GM23338 (cell line): Measurements from ENCODE around the gene REG1B. TPM values are rescaled to one million over a fixed set of nuclear protein-coding genes. Genes with fewer than 3 reads are reported as not detected.
"Not testable (repeated sequence)": the region's sequence is repeated elsewhere in the genome, so short reads cannot be mapped to it uniquely, and the experiment has no call there.

Experiments used
- ATAC-seq: fragments of 200-7000 bp; cut with Tn5 transposase; 3 replicates; pipeline ENCODE4 v1.9.1; 2020
- DNase-seq: peaks from one replicate; pipeline ENCODE4 v3.0.0-alpha.2; 2015; ENCODE audit warnings: low spot score
- H2AFZ ChIP-seq: fragments of 200-600 bp; sonication (generic); 2 replicates; pipeline ENCODE4 v1.8.0; 2016; ENCODE audit warnings: antibody characterized with exemption, mild to moderate bottlenecking, moderate library complexity
- H3F3A ChIP-seq: fragments of 200-600 bp; sonication (generic); replicated peaks from 2 replicates; pipeline ENCODE4 v1.8.0; 2017; ENCODE audit warnings: antibody characterized with exemption, mixed run types, low read depth
- H3K27ac ChIP-seq: fragments of 200-600 bp; sonication (generic); 2 replicates; pipeline ENCODE4 v1.6.1; 2016; ENCODE audit warnings: low read depth
- H3K27me3 ChIP-seq: fragments of 200-600 bp; sonication (generic); 2 replicates; pipeline ENCODE4 v1.8.0; 2016; ENCODE audit warnings: mild to moderate bottlenecking, mixed run types, moderate library complexity; ENCODE audit not compliant: insufficient read depth
- H3K36me3 ChIP-seq: fragments of 200-600 bp; sonication (generic); 2 replicates; pipeline ENCODE4 v1.8.0; 2016; ENCODE audit warnings: mild to moderate bottlenecking; ENCODE audit not compliant: insufficient read depth
- H3K4me1 ChIP-seq: fragments of 200-600 bp; sonication (generic); 2 replicates; pipeline ENCODE4 v1.8.0; 2016; ENCODE audit warnings: mild to moderate bottlenecking, moderate library complexity; ENCODE audit not compliant: insufficient read depth
- H3K4me2 ChIP-seq: fragments of 200-600 bp; sonication (generic); 2 replicates; pipeline ENCODE4 v1.7.1; 2017; ENCODE audit warnings: mixed run types
- H3K4me3 ChIP-seq: fragments of 200-600 bp; sonication (generic); 2 replicates; pipeline ENCODE4 v1.6.1; 2016; ENCODE audit warnings: mixed run types
- H3K79me2 ChIP-seq: fragments of 200-600 bp; sonication (generic); replicated peaks from 2 replicates; pipeline ENCODE4 v1.8.0; 2017; ENCODE audit warnings: mild to moderate bottlenecking; ENCODE audit not compliant: insufficient read depth
- H3K9me2 ChIP-seq: fragments of 200-600 bp; sonication (generic); 2 replicates; pipeline ENCODE4 v1.8.0; 2017; ENCODE audit not compliant: insufficient read depth
- H4K20me1 ChIP-seq: fragments of 200-600 bp; sonication (generic); replicated peaks from 2 replicates; pipeline ENCODE4 v1.8.0; 2017; ENCODE audit warnings: mild to moderate bottlenecking; ENCODE audit not compliant: insufficient read depth
- H3K27ac Mint-ChIP-seq: 2 replicates; pipeline ENCODE4 v1.8.0; 2020; ENCODE audit warnings: inconsistent platforms, mild to moderate bottlenecking, moderate library complexity, mixed read lengths
- H3K27me3 Mint-ChIP-seq: 3 replicates; pipeline ENCODE4 v1.8.0; 2022; ENCODE audit warnings: low read depth, mild to moderate bottlenecking, moderate library complexity, mixed read lengths, inconsistent platforms; ENCODE audit not compliant: insufficient read depth, poor library complexity
- H3K36me3 Mint-ChIP-seq: 3 replicates; pipeline ENCODE4 v1.8.0; 2021; ENCODE audit warnings: low read depth, mild to moderate bottlenecking, inconsistent platforms, moderate library complexity, mixed read lengths
- H3K4me1 Mint-ChIP-seq: 3 replicates; pipeline ENCODE4 v1.8.0; 2020; ENCODE audit warnings: mild to moderate bottlenecking, inconsistent platforms, mixed read lengths
- H3K4me3 Mint-ChIP-seq: 3 replicates; pipeline ENCODE4 v1.8.0; 2021; ENCODE audit warnings: moderate library complexity, mild to moderate bottlenecking, inconsistent platforms, mixed read lengths
- H3K9me3 Mint-ChIP-seq: 3 replicates; pipeline ENCODE4 v1.8.0; 2020; ENCODE audit warnings: moderate library complexity, mild to moderate bottlenecking, inconsistent platforms, mixed read lengths
- CREB1 ChIP-seq: fragments of 250-450 bp; sonication (Bioruptor Pico); IDR thresholded peaks from 2 replicates; pipeline ENCODE4 v1.5.0; 2020; ENCODE audit warnings: low read depth, mild to moderate bottlenecking, moderate library complexity
- polyA plus RNA-seq: library from polyadenylated mRNA; unstranded; fragments of >200 nt; fragmentation: Nextera tagmentation; extraction: Ambion mirVana; gene quantifications from 2 replicates; pipeline ENCODE4 v1.2.1, GENCODE V29; 2016
- total RNA-seq: library from RNA; depleted of rRNA; stranded (reverse); fragments of >200 nt; shearing (Covaris generic); gene quantifications from 2 replicates; pipeline ENCODE4 v1.2.3, GENCODE V29; 2014
- TF ChIP-seq, protein P1 (sequence below), 2 experiments: fragments of 200-600 bp in 1 of 2; sonication (generic) in 1 of 2; conservative IDR thresholded peaks; 2 replicates each; pipeline versions ENCODE4 v1.5.1 to v1.6.1; 2016 to 2017; ENCODE audit warnings: antibody characterized with exemption in 2 of 2, low read depth in 2 of 2, mild to moderate bottlenecking in 2 of 2, moderate library complexity in 1 of 2

The REG1B gene
- total and polyA plus RNA-seq, 2 experiments from 2014 or later, result not detected

DNA sequence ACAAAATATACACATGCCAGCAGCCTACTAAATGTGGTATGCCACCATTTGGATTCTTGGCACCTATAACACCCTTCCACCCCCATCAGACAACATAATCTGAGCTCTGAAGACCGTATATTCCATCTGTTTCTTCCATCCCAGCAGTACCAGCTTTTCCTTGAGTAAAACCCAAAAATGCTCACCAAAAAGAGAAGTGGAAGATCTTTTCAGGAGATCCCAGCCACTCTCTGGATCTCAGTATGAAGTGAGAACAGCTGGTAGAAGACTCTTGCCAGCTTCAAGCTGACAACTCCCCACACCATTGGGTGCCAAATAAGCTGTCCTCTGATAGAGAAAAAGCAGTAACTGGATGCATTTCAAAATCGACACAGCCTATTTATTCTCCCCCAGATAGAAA, 22.6 kb downstream of the REG1B start:
- H3K36me3 Mint-ChIP-seq, result no peaks in the 10 kb centered on the region
- DNase-seq (no peak), ATAC-seq (no peak)
- no peak overlapping the region for H3K27ac ChIP-seq
- no peaks in the 10 kb centered on the region for H4K20me1 ChIP-seq
- H3K4me1 ChIP-seq, result no peaks in the 10 kb centered on the region
- no peaks in the 10 kb centered on the region for H3K4me1 Mint-ChIP-seq
- H3K9me3 Mint-ChIP-seq, result 0 out of 3 replicates have a peak, but pooled peaks cover 2% of the 10 kb centered on the region
- H3K27me3 Mint-ChIP-seq, result peaks cover 4% of the 10 kb centered on the region
- no peaks in the 10 kb centered on the region for H3K27me3 ChIP-seq
- H3K9me2 ChIP-seq, result peaks cover 18% of the 10 kb centered on the region
- H3K4me3 Mint-ChIP-seq, result no peak overlapping the region
- no peaks in the 10 kb centered on the region for H3K36me3 ChIP-seq
- no peak overlapping the region for H2AFZ ChIP-seq
- H3F3A ChIP-seq, result no peaks in the 10 kb centered on the region
- H3K79me2 ChIP-seq, result no peaks in the 10 kb centered on the region
- H3K27ac Mint-ChIP-seq, result no peak overlapping the region
- no peak overlapping the region for H3K4me2 ChIP-seq
- TF ChIP-seq CREB1, result no peak
- H3K4me3 ChIP-seq, result no peak overlapping the region

DNA sequence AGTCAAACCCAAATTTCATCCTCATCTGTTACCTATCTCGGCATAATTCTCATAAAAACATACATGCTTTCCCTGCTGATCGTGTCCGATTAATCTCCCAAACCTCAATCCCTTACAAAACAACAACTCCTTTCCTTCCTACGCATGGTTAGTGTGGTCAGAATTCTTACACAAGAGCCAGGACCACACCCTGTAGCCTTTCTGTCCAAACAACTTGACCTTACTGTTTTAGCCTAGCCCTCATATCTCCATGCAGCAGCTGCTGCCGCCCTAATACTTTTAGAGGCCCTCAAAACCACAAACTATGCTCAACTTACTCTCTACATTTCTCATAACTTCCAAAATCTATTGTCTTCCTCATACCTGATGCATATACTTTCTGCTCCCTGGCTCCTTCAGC, 33.0 kb downstream of the REG1B start:
- not testable (repeated sequence) for H3K27ac Mint-ChIP-seq, H3K27ac ChIP-seq, H2AFZ ChIP-seq, H3K9me2 ChIP-seq, H3K4me1 Mint-ChIP-seq, H3K4me2 ChIP-seq, H3K79me2 ChIP-seq, H3F3A ChIP-seq, H3K36me3 ChIP-seq, H3K4me3 Mint-ChIP-seq, H4K20me1 ChIP-seq, ATAC-seq, H3K4me1 ChIP-seq, DNase-seq, H3K27me3 ChIP-seq, H3K27me3 Mint-ChIP-seq, H3K36me3 Mint-ChIP-seq, H3K4me3 ChIP-seq
- peaks cover 15% of the 10 kb centered on the region for H3K9me3 Mint-ChIP-seq

DNA sequence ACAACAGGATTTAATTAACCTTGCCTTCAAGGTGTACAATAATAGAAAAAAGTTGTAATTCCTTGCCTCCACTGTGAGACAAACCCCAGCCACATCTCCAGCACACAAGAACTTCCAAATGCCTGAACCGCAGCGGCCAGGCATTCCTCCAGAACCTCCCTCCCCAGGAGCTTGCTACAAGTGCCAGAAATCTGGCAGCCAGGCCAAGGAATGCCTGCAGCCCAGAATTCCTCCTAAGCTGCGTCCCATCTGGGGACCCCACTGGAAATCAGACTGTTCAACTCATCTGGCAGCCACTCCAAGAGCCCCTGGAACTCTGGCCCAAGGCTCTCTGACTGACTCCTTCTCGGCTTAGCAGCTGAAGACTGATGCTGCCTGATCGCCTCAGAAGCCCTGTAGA, 34.3 kb downstream of the REG1B start:
- H3F3A ChIP-seq, H3K36me3 ChIP-seq: not testable (repeated sequence)

DNA sequence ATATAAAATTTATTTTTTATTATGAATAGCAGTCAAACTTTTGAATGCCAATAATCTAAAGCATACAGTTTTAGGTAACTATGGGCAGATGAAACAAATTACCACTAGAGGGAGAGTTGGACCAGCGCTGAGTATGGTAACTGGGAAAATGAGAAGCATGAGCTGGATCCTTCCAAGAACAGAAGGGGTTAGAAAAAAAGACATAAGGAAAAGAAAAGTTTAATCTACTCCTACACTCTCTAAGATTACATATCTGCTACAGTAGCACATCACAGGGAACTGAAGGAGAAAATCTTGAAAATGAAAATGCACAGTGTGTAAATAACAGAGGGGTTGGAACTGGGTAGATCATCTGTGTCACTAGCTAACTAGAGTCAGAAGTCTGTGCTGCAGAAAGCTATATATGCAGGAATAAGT, 46.8 kb downstream of the REG1B start:
- H3K4me1 ChIP-seq, result no peaks in the 10 kb centered on the region
- ATAC-seq (peak; percentile 91), DNase-seq (peak; percentile 62)
- H3F3A ChIP-seq, result no peaks in the 10 kb centered on the region
- TF ChIP-seq CREB1, result no peak
- TF ChIP-seq, protein P1, sequence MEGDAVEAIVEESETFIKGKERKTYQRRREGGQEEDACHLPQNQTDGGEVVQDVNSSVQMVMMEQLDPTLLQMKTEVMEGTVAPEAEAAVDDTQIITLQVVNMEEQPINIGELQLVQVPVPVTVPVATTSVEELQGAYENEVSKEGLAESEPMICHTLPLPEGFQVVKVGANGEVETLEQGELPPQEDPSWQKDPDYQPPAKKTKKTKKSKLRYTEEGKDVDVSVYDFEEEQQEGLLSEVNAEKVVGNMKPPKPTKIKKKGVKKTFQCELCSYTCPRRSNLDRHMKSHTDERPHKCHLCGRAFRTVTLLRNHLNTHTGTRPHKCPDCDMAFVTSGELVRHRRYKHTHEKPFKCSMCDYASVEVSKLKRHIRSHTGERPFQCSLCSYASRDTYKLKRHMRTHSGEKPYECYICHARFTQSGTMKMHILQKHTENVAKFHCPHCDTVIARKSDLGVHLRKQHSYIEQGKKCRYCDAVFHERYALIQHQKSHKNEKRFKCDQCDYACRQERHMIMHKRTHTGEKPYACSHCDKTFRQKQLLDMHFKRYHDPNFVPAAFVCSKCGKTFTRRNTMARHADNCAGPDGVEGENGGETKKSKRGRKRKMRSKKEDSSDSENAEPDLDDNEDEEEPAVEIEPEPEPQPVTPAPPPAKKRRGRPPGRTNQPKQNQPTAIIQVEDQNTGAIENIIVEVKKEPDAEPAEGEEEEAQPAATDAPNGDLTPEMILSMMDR (conservative IDR thresholded peaks at IDR 0.05; ENCODE audit: low read depth in 2 of 2), result peak; percentile 79 to 86
- H3K79me2 ChIP-seq, result no peaks in the 10 kb centered on the region
- peak overlapping the region; percentile 20 for H2AFZ ChIP-seq
- no peaks in the 10 kb centered on the region for H4K20me1 ChIP-seq
- no peaks in the 10 kb centered on the region for H3K36me3 Mint-ChIP-seq
- H3K27ac ChIP-seq, result no peak overlapping the region
- no peak overlapping the region for H3K27ac Mint-ChIP-seq
- H3K27me3 Mint-ChIP-seq, result peaks cover 2% of the 10 kb centered on the region
- H3K4me3 ChIP-seq, result no peak overlapping the region
- no peaks in the 10 kb centered on the region for H3K9me3 Mint-ChIP-seq
- H3K4me3 Mint-ChIP-seq, result no peak overlapping the region
- H3K36me3 ChIP-seq, result no peaks in the 10 kb centered on the region
- H3K4me1 Mint-ChIP-seq, result peaks cover 6% of the 10 kb centered on the region; the same call in 2 of the 3 replicates
- H3K4me2 ChIP-seq, result no peak overlapping the region
- H3K27me3 ChIP-seq, result no peaks in the 10 kb centered on the region
- no peaks in the 10 kb centered on the region for H3K9me2 ChIP-seq

More for the DNA sequence above, 34.3 kb downstream of the REG1B start:
- not testable (repeated sequence) for H3K27me3 Mint-ChIP-seq, H3K4me3 Mint-ChIP-seq, H3K4me3 ChIP-seq, H3K36me3 Mint-ChIP-seq, H3K4me2 ChIP-seq, H3K27ac Mint-ChIP-seq, H3K27me3 ChIP-seq, H3K27ac ChIP-seq, ATAC-seq, H4K20me1 ChIP-seq, H2AFZ ChIP-seq, H3K4me1 Mint-ChIP-seq, H3K79me2 ChIP-seq, DNase-seq, H3K9me2 ChIP-seq, H3K4me1 ChIP-seq
- H3K9me3 Mint-ChIP-seq, result peaks cover 15% of the 10 kb centered on the region
